SK-N-MC (cell line): ENCODE data around the gene CAPN11.

Experiments
- EZH2 ChIP-seq: fragments of 200-600 bp; sonication (generic); IDR thresholded peaks from one replicate; pipeline ENCODE4 v1.6.1; 2017; ENCODE audit warnings: antibody characterized with exemption
- POLR2AphosphoS5 ChIP-seq: IDR thresholded peaks from 2 replicates; pipeline ENCODE4 v1.6.1; 2012; ENCODE audit warnings: mild to moderate bottlenecking, low read depth, low read length, borderline replicate concordance

DNA sequence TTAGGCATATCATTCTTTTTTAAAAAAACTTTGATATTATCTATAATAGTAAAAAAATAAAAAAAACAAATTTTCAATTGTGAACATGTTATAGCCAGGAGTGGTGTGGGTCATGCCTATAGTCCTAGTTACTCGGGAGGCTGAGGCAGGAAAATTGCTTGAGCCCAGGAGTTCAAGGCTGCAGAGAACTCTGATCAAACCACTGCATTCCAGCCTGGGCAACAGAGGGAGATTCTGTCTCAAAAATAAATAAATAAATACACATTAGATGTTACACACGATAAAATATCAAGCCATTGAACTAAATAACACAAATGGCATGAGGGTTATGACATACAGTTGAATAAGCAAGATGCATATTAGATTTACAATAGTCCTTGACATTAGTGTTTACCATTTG is 30.2 kb downstream of the CAPN11 start:
- no peak for TF ChIP-seq EZH2
- TF ChIP-seq POLR2AphosphoS5, result no peak
